CD14-positive monocyte (primary cell): Measurements from ENCODE around the gene EPHA6. TPM values are rescaled to one million over a fixed set of nuclear protein-coding genes. Genes with fewer than 3 reads are reported as not detected.
"Not testable (repeated sequence)": the region's sequence is repeated elsewhere in the genome, so short reads cannot be mapped to it uniquely, and the experiment has no call there.

Source experiments
- DNase-seq, 3 donors: peaks; one replicate each; pipeline ENCODE4 v3.0.0-alpha.2; 2011 to 2022
- H2AFZ ChIP-seq: 2 replicates; pipeline ENCODE4 v1.6.0; 2012; ENCODE audit warnings: mild to moderate bottlenecking, low read depth, low read length, inconsistent platforms; ENCODE audit not compliant: insufficient read depth, poor library complexity, severe bottlenecking
- H3K27ac ChIP-seq, 2 donors: 1 replicate in 1 of 2; 2 replicates in 1 of 2; pipeline ENCODE4 v1.5.1; 2012 to 2013; ENCODE audit warnings: low read length in 2 of 2, control low read depth in 1 of 2, inconsistent platforms in 1 of 2, low read depth in 1 of 2, mild to moderate bottlenecking in 1 of 2
- H3K27me3 ChIP-seq, 2 donors: one replicate each; pipeline versions ENCODE4 v1.6.0 to v1.6.1; 2011 to 2013; ENCODE audit warnings: low read length in 2 of 2; ENCODE audit not compliant: control insufficient read depth in 2 of 2, insufficient read depth in 2 of 2
- H3K36me3 ChIP-seq, 2 donors: replicated peaks in 1 of 2; 1 replicate in 1 of 2; 2 replicates in 1 of 2; pipeline versions ENCODE4 v1.5.1 to v1.6.1; 2012 to 2013; ENCODE audit warnings: low read length in 2 of 2, control low read depth in 1 of 2, inconsistent platforms in 1 of 2, mild to moderate bottlenecking in 1 of 2; ENCODE audit not compliant: insufficient read depth in 2 of 2, control insufficient read depth in 1 of 2
- H3K4me1 ChIP-seq, 2 donors: 1 replicate in 1 of 2; 2 replicates in 1 of 2; pipeline versions ENCODE4 v1.5.1 to v1.6.1; 2012 to 2013; ENCODE audit warnings: low read length in 2 of 2, control low read depth in 1 of 2, inconsistent platforms in 1 of 2, mild to moderate bottlenecking in 1 of 2, moderate library complexity in 1 of 2; ENCODE audit not compliant: insufficient read depth in 2 of 2, control insufficient read depth in 1 of 2
- H3K4me2 ChIP-seq: replicated peaks from 2 replicates; pipeline ENCODE3; 2012; ENCODE audit warnings: low read length, moderate library complexity, mild to moderate bottlenecking; ENCODE audit not compliant: poor library complexity, severe bottlenecking; ENCODE audit errors: extremely low read depth
- H3K4me3 ChIP-seq, 3 experiments: fragments of 200-600 bp in 1 of 3; sonication (generic) in 1 of 3; replicated peaks in 1 of 3; 1 replicate in 2 of 3; 2 replicates in 1 of 3; pipeline ENCODE4 v1.5.1; 2011 to 2013; ENCODE audit warnings: low read length in 3 of 3, mild to moderate bottlenecking in 3 of 3, control low read depth in 2 of 3, low read depth in 2 of 3, inconsistent platforms in 1 of 3, moderate library complexity in 1 of 3
- H3K79me2 ChIP-seq: 2 replicates; pipeline ENCODE4 v1.6.0; 2012; ENCODE audit warnings: mild to moderate bottlenecking, control low read depth, inconsistent platforms, low read length, moderate library complexity; ENCODE audit not compliant: insufficient read depth
- H3K9ac ChIP-seq: 2 replicates; pipeline ENCODE4 v1.6.0; 2017; ENCODE audit warnings: low read length, mild to moderate bottlenecking; ENCODE audit not compliant: insufficient read depth, poor library complexity, severe bottlenecking
- H3K9me3 ChIP-seq, 2 donors: replicated peaks in 1 of 2; 1 replicate in 1 of 2; 2 replicates in 1 of 2; pipeline versions ENCODE4 v1.5.1 to v1.6.1; 2012 to 2013; ENCODE audit warnings: low read length in 2 of 2, control low read depth in 1 of 2; ENCODE audit not compliant: control insufficient read depth in 1 of 2, insufficient read depth in 1 of 2
- H4K20me1 ChIP-seq: 2 replicates; pipeline ENCODE4 v1.6.0; 2012; ENCODE audit warnings: mild to moderate bottlenecking, low read length, control low read depth, moderate library complexity; ENCODE audit not compliant: insufficient read depth
- H3K27ac Mint-ChIP-seq, 7 donors: one replicate each; pipeline ENCODE4 v1.8.0; 2020; ENCODE audit warnings: mild to moderate bottlenecking in 7 of 7, mixed read lengths in 7 of 7, moderate library complexity in 6 of 7, inconsistent platforms in 2 of 7
- H3K27me3 Mint-ChIP-seq, 3 donors: one replicate each; pipeline ENCODE4 v1.8.0; 2021 to 2022; ENCODE audit warnings: low read depth in 3 of 3, mild to moderate bottlenecking in 3 of 3, mixed read lengths in 3 of 3, moderate library complexity in 3 of 3, inconsistent platforms in 1 of 3
- H3K36me3 Mint-ChIP-seq, 2 donors: one replicate each; pipeline ENCODE4 v1.8.0; 2020; ENCODE audit warnings: mixed read lengths in 2 of 2, inconsistent platforms in 1 of 2, mild to moderate bottlenecking in 1 of 2
- H3K4me1 Mint-ChIP-seq: one replicate; pipeline ENCODE4 v1.8.0; 2020; ENCODE audit warnings: mild to moderate bottlenecking, mixed read lengths
- H3K4me3 Mint-ChIP-seq, 2 donors: one replicate each; pipeline ENCODE4 v1.8.0; 2020; ENCODE audit warnings: mild to moderate bottlenecking in 2 of 2, mixed read lengths in 2 of 2, moderate library complexity in 1 of 2
- H3K9me3 Mint-ChIP-seq, 7 donors: one replicate each; pipeline ENCODE4 v1.8.0; 2020 to 2022; ENCODE audit warnings: mixed read lengths in 7 of 7, mild to moderate bottlenecking in 6 of 7, moderate library complexity in 6 of 7, inconsistent platforms in 2 of 7
- CTCF ChIP-seq: fragments of 200-600 bp; IDR thresholded peaks from one replicate; pipeline ENCODE4 v1.8.0; 2022; ENCODE audit warnings: antibody characterized with exemption, mild to moderate bottlenecking
- WGBS: methylation state at CpG from one replicate; pipeline ENCODE4 v1.1.5; 2013; ENCODE audit warnings: missing lambda C conversion rate; ENCODE audit not compliant: insufficient coverage; 5-methylcytosine and 5-hydroxymethylcytosine counted together
- intact Hi-C, 2 donors: fragments of 100-400 bp; cut with micrococcal nuclease; formaldehyde crosslinking; loops; one replicate each; pipeline versions ENCODE4 v1.15.0 to v1.15.1; 2023
- polyA plus RNA-seq, 3 donors: library from polyadenylated mRNA; depleted of rRNA in 1 of 3; unstranded in 2 of 3; stranded (reverse) in 1 of 3; fragments of 300-500 nt in 2 of 3; fragments of >200 nt in 1 of 3; fragmentation: Illumina TruSeq in 2 of 3; gene quantifications; 1 replicate in 2 of 3; 2 replicates in 1 of 3; pipeline ENCODE4 v1.2.3, GENCODE V29; 2012 to 2021

Gene EPHA6
- polyA plus RNA-seq, 3 donors: not detected

DNA sequence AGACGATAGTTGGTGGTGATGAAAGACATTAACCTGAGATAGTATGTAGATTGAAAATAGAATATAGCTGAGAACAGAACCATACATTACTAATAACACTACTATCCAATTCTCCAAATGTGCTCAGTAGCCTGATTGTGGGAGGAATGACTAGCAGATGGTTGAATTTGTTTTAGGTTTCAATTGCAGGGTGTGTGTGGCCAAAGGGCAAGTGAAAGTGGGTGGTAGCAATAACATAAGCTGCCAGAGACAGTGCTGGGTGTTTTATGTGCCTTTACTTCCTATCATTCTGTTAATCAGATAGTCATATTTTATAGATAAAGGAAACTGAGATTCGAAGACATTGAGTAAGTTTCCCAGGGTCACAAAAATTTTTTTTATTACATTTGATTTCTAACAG, 700.7 kb downstream of the EPHA6 start:
- H3K27ac Mint-ChIP-seq: peak overlapping the region in 1 of 7 donors; percentile 58
- H3K27me3 ChIP-seq: no peaks in the 10 kb centered on the region
- H3K9me3 ChIP-seq: peaks cover 13 to 19% of the 10 kb centered on the region in 2 donors
- intact Hi-C loops: no loop called here
- TF ChIP-seq CTCF: no peak
- no peaks in the 10 kb centered on the region for H3K4me1 ChIP-seq
- H3K36me3 ChIP-seq: no peaks in the 10 kb centered on the region
- no peak for DNase-seq
- no peak overlapping the region for H3K9ac ChIP-seq
- no peaks in the 10 kb centered on the region for H3K79me2 ChIP-seq
- H2AFZ ChIP-seq: no peak overlapping the region
- H3K4me1 Mint-ChIP-seq: no peaks in the 10 kb centered on the region
- H3K9me3 Mint-ChIP-seq: peaks cover 4 to 16% (median 8%) of the 10 kb centered on the region in 7 donors
- H3K27ac ChIP-seq: no peak overlapping the region
- H3K4me3 ChIP-seq: no peak overlapping the region
- WGBS: no CpG with 5 or more reads among the region's 2 CpGs
- no peaks in the 10 kb centered on the region for H4K20me1 ChIP-seq
- H3K4me3 Mint-ChIP-seq: no peak overlapping the region
- H3K27me3 Mint-ChIP-seq: no peaks in the 10 kb centered on the region
- H3K36me3 Mint-ChIP-seq: no peaks in the 10 kb centered on the region
- no peak overlapping the region for H3K4me2 ChIP-seq

- no peak overlapping the region for H3K4me2 ChIP-seq
- no CpG with 5 or more reads among the region's 2 CpGs for WGBS
- H3K27me3 Mint-ChIP-seq: no peaks in the 10 kb centered on the region
Measured at GRCh38 chr3:97530691-97531090, 716.3 kb downstream of the EPHA6 start.

DNA sequence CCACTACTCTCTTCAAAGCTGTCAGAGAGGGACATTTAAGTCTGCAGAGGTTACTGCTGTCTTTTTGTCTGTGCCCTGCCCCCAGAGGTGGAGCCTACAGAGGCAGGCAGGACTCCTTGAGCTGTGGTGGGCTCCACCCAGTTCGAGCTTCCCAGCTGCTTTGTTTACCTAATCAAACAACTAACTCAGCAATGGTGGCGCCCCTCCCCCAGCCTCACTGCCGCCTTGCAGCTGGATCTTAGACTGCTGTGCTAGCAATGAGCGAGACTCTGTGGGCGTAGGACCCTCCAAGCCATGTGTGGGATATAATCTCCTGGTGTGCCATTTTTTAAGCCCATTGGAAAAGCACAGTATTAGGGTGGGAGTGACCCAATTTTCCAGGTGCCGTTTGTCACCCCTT, 733.2 kb downstream of the EPHA6 start:
- H3K4me1 Mint-ChIP-seq, H3K36me3 Mint-ChIP-seq, H3K79me2 ChIP-seq, H3K27ac ChIP-seq, H3K4me3 ChIP-seq, H3K36me3 ChIP-seq, DNase-seq, H3K4me1 ChIP-seq, H3K27me3 Mint-ChIP-seq, H3K9ac ChIP-seq, H3K4me2 ChIP-seq, H3K4me3 Mint-ChIP-seq, intact Hi-C loops, H3K27ac Mint-ChIP-seq, H4K20me1 ChIP-seq, H2AFZ ChIP-seq, H3K27me3 ChIP-seq: not testable (repeated sequence)
- no CpG with 5 or more reads among the region's 6 CpGs for WGBS
- H3K9me3 ChIP-seq: peaks cover 14 to 20% of the 10 kb centered on the region in 2 donors
- peaks cover 2 to 19% (median 11%) of the 10 kb centered on the region in 7 donors for H3K9me3 Mint-ChIP-seq

More at GRCh38 chr3:97530691-97531090, 716.3 kb downstream of the EPHA6 start:
- Histone ChIP-seq H3K4me3 (no peak overlapping the region), H4K20me1 (no peaks in the 10 kb centered on the region), H3K36me3 (no peaks in the 10 kb centered on the region), H2AFZ (no peak overlapping the region), H3K9me3 (peaks cover 11 to 13% of the 10 kb centered on the region in 2 donors), H3K27me3 (no peaks in the 10 kb centered on the region), H3K4me1 (no peaks in the 10 kb centered on the region), H3K79me2 (no peaks in the 10 kb centered on the region), H3K27ac (no peak overlapping the region), H3K9ac (no peak overlapping the region)
- intact Hi-C loops: no loop called here
- no peak for DNase-seq
- TF ChIP-seq CTCF: no peak
- no peaks in the 10 kb centered on the region for H3K36me3 Mint-ChIP-seq
- H3K4me3 Mint-ChIP-seq: no peak overlapping the region
- H3K27ac Mint-ChIP-seq: no peak overlapping the region
- H3K9me3 Mint-ChIP-seq: peaks cover 0 to 17% (median 7%) of the 10 kb centered on the region in 7 donors
- no peaks in the 10 kb centered on the region for H3K4me1 Mint-ChIP-seq
